ENCODE data around the gene AKIP1.
A peak's percentile ranks its signal among the peaks of the same experiment; 100 is the strongest.
"Not testable (repeated sequence)": the region's sequence is repeated elsewhere in the genome, so short reads cannot be mapped to it uniquely, and the experiment has no call there.

AKIP1 gene, protein sequence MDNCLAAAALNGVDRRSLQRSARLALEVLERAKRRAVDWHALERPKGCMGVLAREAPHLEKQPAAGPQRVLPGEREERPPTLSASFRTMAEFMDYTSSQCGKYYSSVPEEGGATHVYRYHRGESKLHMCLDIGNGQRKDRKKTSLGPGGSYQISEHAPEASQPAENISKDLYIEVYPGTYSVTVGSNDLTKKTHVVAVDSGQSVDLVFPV

DNA sequence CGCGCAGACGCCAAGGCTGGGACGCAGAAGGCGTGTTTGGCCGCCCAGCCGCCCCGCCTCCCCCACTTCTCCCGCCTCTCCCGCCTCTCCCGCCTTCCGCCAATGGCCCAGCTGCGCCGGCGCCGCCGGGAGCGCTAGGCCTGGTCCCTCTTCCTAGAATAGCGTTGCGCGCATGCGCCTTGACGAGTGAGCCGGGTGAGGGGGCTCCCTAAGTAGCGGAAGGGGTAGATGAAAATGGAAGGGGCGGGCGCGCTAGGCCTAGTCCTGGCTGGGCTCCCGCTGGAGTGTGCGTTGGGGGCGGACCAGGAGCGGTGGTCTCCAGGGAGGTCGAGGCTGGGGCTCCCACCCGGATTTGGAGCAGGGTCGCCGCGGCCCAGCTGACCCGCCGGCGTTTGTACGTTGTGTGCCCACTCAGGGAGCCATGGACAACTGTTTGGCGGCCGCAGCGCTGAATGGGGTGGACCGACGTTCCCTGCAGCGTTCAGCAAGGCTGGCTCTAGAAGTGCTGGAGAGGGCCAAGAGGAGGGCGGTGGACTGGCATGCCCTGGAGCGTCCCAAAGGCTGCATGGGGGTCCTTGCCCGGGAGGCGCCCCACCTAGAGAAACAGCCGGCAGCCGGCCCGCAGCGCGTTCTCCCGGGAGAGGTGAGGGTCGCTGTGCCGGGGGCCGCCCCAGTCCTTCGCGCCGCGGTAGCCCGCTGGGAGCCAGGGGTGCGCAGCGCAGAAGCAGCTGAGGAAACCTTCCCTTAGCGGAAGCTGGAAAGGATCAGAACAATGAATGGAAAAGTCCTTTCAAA lies at the start of gene AKIP1:
Gene AKIP1, plus strand, starts transcription at position 161 of the 795 bp plus-strand sequence. Its CDS starts 261 bp downstream, at position 422.
- in situ Hi-C loops (cut with MboI; ENCODE audit: low pct_unique_long_range_greater_than_20kb, low sequenced_read_pairs): no loop called here
- DNase-seq: peak; percentile 94

DNA sequence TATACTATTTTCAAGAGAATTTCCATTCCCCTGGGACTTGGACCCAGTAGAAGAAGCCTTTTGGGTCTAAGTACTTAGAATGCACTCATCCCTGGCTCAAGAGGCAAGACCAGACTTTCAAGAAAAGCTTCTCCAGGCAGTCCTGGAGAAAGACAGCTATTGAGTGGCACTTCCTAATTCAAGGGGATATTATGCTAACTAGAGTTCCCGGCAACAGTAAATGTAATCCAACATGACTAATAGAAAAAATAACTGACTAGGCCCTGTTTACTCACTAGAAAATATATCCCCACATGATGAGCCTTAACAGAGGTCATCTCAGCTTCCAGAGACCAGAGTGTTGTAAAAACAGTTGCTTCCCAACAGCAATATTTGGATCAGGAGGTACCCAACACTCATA lies 47.2 kb upstream of the AKIP1 start:
- DNase-seq: no peak
- in situ Hi-C loops (cut with MboI; ENCODE audit: low pct_unique_long_range_greater_than_20kb, low sequenced_read_pairs): no loop called here

DNA sequence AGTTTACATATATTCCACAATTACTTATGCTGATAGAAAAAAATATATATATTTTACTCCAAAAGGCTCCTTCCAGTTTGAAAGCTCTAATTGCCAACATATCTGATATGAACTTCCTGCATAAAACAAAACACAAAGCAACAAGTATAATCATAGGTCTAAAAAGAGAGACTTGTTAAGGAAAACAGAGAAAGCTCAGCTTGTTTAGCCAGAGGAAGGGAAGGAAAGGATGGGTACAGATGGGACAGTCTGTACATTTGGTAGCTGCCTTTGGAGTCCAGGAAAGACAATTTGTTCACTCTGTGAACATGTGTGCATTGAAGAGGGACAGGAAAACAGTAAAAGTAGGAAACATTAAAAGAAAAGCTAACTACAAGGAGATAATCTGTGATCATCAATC lies 45.7 kb upstream of the AKIP1 start:
- DNase-seq: no peak
- in situ Hi-C loops (cut with MboI; ENCODE audit: low pct_unique_long_range_greater_than_20kb, low sequenced_read_pairs): no loop called here

DNA sequence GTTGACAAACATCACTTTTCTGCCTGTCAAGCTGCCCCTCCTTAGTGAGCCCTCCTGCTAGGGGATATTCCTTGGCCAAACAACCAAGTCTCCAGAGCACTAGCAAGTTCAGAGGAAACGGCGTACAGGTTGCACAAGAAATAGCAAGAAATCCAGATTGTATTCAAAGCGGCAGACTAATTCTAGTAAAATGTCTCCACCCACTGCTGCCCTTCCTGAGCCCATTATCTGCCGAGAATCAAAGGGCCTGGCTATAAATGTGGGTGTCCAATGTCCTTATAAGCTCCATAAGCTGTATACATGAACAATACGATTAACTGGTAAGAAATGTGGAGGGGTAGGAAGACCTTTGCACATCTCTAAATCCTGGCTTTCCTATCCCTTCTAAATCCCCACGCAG lies 44.0 kb upstream of the AKIP1 start:
- in situ Hi-C loops (cut with MboI; ENCODE audit: low pct_unique_long_range_greater_than_20kb, low sequenced_read_pairs): no loop called here
- no peak for DNase-seq

DNA sequence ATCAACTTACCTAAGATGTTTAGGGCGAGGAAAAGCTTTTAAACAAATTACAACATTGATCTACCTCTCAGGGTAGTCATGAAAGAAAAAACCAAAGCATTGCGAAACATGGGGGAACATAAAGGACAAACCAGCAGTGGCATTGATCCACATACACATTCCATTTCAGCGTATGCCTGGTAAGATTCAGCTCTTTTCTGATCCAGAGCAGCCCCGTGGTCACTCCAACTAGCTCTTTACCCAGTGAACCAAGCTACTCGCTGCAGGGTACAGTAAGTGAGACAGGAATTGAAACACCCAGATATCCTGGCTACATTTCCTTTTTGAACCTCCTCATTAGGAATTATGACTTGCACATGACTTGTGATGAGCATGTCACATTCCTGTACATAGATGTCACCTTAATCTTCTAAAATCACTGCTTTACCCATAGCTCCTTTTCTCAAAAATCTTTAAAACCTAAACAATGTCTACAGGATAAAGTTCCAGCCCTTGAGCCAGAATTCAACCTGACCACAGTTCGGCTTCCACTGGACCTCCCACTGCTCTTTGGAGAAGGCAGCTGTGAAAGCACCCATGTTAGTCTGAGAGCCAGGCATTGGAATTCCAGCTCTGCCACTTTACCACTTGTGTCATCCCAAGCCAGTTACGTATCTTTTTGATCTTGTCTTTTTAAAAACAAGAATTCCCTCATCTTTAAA lies 42.9 kb upstream of the AKIP1 start:
- DNase-seq: no peak
- in situ Hi-C loops (cut with MboI; ENCODE audit: low pct_unique_long_range_greater_than_20kb, low sequenced_read_pairs): no loop called here

DNA sequence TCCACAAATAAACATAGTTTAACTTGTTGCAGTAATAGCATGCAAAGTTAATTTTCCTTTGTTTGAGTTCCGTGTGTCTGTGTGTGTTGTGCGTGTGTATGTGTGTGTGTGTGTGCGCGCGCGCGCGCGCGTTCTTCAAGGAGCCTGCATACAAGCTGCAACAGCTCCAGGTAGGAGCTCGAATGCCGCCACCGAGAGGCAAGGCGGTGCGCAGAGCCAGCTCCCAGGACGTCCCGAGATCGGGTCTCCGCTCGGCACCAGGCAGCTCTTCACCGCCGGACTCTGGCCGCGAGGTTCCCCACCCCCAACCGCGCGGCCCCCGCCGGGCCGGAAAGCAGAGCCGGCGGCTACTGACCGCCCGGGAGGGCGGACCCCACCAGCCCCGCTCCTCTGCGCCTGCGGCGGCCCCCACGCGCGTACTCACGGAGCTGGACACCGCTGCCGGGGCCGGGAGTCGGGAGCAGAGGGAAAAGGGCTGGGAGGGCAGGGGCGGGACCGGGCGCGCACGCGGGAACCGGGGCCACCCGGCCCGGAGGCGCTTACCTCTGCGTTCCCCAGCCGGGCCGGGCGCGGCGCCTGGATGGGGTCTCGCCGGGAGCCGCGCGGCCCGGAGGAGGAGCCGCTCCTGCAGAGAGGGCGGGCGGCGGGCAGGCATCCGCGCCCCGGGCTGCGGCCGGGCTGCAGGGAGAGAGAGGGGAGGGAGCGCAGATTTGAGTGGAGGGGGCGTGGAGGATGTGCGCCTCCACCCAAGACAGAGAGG lies 40.4 kb upstream of the AKIP1 start:
- in situ Hi-C loops (cut with MboI; ENCODE audit: low pct_unique_long_range_greater_than_20kb, low sequenced_read_pairs): no loop called here
- peak; percentile 58 for DNase-seq

DNA sequence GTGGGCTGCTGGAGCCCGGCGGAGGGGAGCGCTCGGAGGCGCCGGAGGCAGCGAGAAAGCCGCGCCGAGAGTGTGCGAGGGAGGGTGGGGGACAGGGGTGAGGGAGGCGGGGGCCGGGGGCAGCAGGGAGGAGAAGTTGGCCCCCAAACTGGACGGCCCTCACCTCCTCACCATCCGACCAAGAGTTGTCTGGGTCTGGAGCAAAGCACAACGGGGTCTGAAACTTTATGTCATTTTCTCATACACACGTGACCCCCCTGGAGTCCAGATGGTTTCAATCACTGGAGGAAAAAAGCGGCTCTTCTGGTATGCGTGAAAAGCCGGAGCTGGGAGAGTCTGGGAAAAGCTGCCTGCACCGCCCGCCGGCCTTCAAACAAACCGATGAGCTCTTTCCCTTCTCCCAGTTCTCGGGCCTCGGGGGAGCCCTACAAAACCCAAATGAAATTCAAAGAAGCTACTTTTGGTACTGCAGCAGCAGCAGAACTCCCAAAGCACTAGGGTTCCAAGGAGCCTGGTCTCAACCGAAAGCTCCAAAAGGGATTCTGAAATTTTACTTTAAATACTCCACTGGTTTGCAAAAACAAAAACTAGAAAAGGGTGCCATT lies 39.7 kb upstream of the AKIP1 start:
- no peak for DNase-seq
- in situ Hi-C loops (cut with MboI; ENCODE audit: low pct_unique_long_range_greater_than_20kb, low sequenced_read_pairs): no loop called here

DNA sequence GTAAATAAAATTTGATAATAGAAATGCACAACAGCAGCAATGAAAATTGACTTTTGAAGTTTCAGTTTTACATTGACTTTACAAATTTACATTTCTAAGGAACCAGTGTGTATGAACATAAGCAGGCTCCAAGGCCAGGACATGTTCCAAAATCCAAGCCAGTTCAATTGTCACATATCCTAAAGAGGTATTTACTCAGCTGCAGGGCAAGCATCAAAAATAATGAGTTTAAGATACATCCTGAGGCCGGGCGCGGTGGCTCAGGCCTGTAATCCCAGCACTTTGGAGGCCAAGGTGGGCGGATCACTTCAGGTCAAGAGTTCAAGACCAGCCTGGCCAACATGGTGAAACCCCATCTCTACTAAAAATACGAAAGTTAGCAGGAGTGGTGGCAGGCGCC lies 39.0 kb upstream of the AKIP1 start:
- DNase-seq: no peak
- in situ Hi-C loops (cut with MboI; ENCODE audit: low pct_unique_long_range_greater_than_20kb, low sequenced_read_pairs): no loop called here

DNA sequence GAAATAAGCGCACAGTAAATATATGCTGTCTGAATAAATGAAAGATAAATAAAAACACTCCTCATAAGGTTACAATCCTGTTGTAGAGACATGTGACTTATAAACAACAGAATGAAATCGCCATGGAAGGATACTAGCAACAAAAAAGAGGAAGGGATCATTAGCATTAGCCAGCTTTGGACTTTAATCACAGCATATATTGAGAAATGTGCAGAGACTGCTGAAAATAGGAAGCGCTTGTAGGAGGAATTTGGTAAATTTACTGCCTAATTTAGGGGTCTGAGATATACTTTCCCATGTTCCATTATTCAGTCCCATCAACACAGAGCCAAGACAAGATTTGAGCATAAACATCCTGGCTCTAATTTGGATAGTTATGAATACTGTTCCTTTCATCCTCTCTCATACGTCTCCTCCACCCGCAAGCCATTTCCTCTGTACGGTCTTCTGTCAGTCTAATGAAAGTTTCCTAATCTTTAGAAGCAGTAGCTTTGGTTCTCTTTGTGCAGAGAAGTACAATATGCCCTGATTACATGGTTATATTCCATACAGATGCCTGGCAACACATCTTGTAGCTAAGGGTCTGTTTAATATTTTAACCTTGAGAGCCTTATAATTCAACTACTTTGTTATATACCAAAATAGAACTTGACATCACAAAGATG lies 37.1 kb upstream of the AKIP1 start:
- peak; percentile 24 for DNase-seq
- in situ Hi-C loops (cut with MboI; ENCODE audit: low pct_unique_long_range_greater_than_20kb, low sequenced_read_pairs): no loop called here

DNA sequence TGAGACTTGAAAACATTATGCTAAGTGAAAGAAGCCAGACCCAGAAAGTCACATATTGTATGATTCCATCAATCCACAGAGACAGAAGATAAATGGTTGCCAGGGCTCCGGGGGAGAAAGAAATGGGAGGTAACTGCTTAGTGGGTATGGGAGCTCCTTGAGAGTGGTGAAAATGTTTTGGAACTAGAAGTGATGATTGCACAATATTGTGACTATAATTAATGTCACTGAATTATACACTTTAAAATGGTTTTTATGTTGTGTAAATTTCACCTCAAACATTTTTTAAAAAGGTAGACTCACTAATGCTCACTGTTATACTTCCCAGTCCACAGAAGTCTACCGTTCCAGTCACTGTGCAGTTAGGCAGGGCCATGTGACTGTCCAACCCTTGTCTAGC lies 32.2 kb upstream of the AKIP1 start:
- no peak for DNase-seq
- in situ Hi-C loops (cut with MboI; ENCODE audit: low pct_unique_long_range_greater_than_20kb, low sequenced_read_pairs): no loop called here

DNA sequence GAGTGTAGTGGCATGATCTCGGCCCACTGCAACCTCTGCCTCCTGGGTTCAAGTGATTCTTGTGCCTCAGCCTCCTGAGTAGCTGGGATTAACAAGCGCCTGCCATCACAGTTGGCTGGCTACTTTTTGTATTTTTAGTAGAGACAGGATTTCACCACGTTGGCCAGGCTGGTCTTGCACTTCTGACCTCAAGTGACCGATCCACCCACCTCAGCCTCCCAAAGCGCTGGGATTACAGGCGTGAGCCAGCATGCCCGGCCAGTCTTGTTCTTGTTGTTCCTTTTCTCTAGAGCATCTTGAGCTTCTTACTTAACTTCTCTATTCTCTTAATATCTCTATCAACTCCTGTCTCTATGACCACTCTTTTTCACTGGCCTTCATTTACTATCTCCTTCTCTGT lies 29.4 kb upstream of the AKIP1 start:
- in situ Hi-C loops (cut with MboI; ENCODE audit: low pct_unique_long_range_greater_than_20kb, low sequenced_read_pairs); DNase-seq: not testable (repeated sequence)

DNA sequence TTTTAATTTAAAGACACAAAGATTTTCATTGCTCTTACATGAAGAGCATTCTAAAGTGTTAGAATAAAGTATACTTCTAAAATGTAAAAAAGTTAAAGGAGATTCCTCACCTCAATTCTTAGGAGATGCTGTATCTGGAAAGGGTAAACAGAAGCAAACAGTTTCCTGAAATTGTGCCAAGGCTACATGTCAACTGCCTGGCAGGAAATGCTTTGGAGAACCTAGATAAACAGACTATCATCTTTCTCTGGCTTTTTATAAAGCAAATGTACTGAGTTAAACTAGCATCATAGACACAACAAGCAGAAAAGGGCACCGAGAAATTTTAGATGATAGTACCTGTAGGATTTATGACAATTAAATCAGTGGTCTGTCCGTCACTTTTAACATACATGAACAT lies 24.7 kb upstream of the AKIP1 start:
- no peak for DNase-seq

DNA sequence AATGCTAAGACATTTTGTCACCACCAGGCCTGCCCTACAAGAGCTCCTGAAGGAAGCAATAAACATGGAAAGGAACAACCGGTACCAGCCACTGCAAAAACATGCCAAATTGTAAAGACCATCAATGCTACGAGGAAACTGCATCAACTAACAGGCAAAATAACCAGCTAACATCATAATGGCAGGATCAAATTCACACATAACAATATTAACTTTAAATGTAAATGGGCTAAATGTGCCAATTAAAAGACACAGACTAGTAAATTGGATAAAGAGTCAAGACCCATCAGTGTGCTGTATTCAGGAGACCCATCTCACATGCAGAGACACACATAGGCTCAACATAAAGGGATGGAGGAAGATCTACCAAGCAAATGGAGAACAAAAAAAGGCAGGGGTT lies 19.8 kb upstream of the AKIP1 start:
- DNase-seq; in situ Hi-C loops (cut with MboI; ENCODE audit: low pct_unique_long_range_greater_than_20kb, low sequenced_read_pairs): not testable (repeated sequence)

More for the DNA sequence above, 24.7 kb upstream of the AKIP1 start:
- in situ Hi-C loops (cut with MboI; ENCODE audit: low pct_unique_long_range_greater_than_20kb, low sequenced_read_pairs): no loop called here

DNA sequence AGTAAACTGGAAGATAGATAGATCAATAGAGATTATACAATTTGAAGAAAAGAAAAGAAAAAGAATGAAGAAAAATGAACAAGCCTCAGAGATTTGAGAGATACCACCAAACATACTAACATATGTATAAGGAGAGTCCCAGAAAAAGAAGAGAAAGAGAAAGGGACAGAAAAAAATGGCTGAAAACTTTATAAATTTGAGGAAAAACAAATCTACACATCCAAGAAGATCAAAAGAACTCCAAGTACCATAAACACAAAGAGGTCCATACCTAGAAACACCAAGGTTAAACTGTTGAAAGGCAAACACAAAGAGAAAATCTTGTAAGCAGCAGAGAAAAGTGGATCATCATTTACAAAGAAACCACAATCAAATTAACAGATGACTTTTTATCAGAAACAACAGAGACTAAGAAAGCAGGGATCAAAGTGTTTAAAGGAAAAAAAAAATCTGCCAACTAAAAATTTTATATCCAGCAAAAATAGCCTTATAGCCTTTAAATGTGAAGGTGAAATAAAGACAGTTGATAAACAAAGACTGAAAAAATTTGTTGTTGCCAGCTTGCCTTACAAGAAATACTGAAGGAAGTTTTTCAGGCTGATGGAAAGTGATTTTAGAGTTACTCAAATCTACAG lies 11.8 kb upstream of the AKIP1 start:
- in situ Hi-C loops (cut with MboI; ENCODE audit: low pct_unique_long_range_greater_than_20kb, low sequenced_read_pairs): no loop called here
- DNase-seq: no peak

DNA sequence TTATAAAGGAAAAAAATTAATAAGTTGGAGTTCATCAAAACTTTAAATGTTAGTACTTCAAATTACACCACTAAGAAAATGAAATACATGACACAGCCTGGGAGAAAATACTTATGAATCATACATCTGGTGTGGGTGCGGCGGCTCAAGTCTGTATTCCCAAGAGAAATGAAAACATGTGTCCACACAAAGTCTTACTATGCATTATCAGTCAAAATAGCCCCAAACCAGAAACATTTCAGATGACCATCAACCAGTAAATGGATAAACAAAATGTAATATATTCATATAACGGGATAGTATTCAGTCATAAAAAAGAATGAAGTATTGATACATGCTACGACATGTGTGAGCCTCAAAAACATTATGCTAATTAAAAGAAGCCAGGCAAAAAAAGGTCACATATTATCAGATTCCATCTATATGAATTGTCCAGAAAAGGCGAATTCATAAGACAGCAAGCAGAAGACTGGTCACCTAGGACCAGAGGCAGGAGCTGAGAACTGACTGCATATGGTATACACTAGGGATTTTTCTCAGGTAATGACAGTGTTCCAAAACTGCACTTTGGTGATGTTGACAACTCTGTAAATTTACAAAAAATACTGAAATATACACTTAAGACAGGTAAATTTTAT lies 5.3 kb upstream of the AKIP1 start:
- no peak for DNase-seq

DNA sequence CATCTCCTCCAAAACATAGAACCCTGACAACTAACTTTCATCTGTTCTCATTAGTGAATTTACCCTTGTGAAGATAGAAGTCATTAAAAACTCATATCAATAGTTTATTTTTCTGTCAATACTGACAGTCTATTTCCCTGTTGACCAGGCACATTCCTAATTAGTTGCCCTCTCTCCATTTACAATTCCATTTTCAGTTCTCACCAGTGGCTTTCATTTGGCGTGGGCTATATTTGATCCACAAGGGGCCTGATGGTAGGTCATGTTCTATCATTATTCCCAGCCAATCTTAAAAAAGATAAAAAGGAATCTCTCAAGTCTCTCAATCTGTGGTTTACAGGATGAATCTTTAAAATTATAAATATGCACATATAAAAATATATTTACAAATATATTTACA lies 3.9 kb upstream of the AKIP1 start:
- DNase-seq: no peak
- in situ Hi-C loops (cut with MboI; ENCODE audit: low pct_unique_long_range_greater_than_20kb, low sequenced_read_pairs): no loop called here

More for the DNA sequence above, 5.3 kb upstream of the AKIP1 start:
- in situ Hi-C loops (cut with MboI; ENCODE audit: low pct_unique_long_range_greater_than_20kb, low sequenced_read_pairs): no loop called here

DNA sequence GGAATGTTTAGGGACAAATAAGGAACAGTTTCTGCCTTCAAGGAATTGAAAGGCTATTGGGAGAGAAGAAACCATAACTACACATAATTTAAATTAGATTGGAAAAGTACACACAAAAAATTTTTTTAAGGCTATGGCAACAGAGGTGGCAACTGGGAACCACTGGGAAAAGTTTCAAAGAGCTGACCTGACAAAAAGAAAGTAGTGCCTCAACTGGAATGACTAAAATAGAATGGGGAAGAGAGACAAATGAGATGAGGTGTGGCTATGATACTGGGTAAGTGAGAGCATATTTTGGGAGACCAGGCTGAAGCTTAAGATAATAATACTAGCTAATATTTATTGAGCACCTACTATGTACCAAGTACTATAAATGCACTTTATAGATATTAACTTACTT lies 2.9 kb upstream of the AKIP1 start:
- DNase-seq: no peak
- in situ Hi-C loops (cut with MboI; ENCODE audit: low pct_unique_long_range_greater_than_20kb, low sequenced_read_pairs): no loop called here

DNA sequence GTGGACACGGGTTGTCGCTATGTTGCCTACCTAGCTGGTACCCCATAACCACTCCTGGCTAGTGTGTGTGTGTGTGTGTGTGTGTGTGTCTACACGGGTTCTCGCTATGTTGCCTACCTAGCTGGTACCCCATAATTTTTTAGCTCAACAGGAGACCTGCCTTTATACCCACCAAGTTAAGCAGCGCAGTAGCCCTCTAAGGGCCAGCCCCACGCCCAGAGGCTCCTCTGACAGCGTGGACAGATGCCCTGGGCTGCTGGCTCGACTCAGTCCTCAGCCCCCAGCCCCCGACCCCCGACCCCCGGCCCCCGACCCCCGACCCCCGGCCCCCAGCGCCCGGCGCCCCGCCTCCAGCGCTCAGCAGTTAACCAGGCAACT lies 351 bp upstream of the AKIP1 start:
- no peak for DNase-seq
- in situ Hi-C loops (cut with MboI; ENCODE audit: low pct_unique_long_range_greater_than_20kb, low sequenced_read_pairs): no loop called here

All from KBM-7 (cell line).